ENCODE data around the gene ARMC5. TPM values are rescaled to one million over a fixed set of nuclear protein-coding genes. Genes with fewer than 3 reads are reported as not detected.

Gene ARMC5
- total and polyA plus RNA-seq, 9 of the 15 experiments (the other 6 are each of a cell fraction or from before 2014, with no cell fraction given): 0.11 to 13.5 (median 2.1) TPM

GRCh38 chr16:31455601-31456314 is 3.5 kb upstream of the ARMC5 start (continued):
- 0 out of 2 replicates have a peak, but pooled peaks have one; percentile 20 for TF ChIP-seq SIN3B (IDR thresholded peaks at IDR 0.05; ENCODE audit: low read depth)
- peak; percentile 23; the same call in 1 of the 2 replicates for TF ChIP-seq ZNF316 (IDR thresholded peaks at IDR 0.05)
- TF ChIP-seq MECOM (CRISPR knock-in tag; IDR thresholded peaks at IDR 0.05): no peak
- TF ChIP-seq JUND (IDR thresholded peaks at IDR 0.05; ENCODE audit: borderline replicate concordance, low read depth, low read length): peak; percentile 20; the same call in 1 of the 2 replicates
- TF ChIP-seq JUND (tag; IDR thresholded peaks at IDR 0.05; ENCODE audit: borderline replicate concordance, low read depth, low read length): no peak
- TF ChIP-seq MEIS2 (IDR thresholded peaks at IDR 0.05; ENCODE audit: partially characterized antibody): peak; percentile 45
- 0 out of 2 replicates have a peak, but pooled peaks have one; percentile 13 for TF ChIP-seq SMARCA4 (IDR thresholded peaks at IDR 0.05)
- no peak for TF ChIP-seq ZNF124 (CRISPR knock-in tag; IDR thresholded peaks at IDR 0.05)
- TF ChIP-seq ZNF696 (CRISPR knock-in tag; conservative IDR thresholded peaks at IDR 0.05): no peak
- no peak for TF ChIP-seq SRSF7 (optimal IDR thresholded peaks at IDR 0.05; ENCODE audit: low read depth, low read length)
- TF ChIP-seq NR0B1 (IDR thresholded peaks at IDR 0.05; ENCODE audit: partially characterized antibody): no peak
- peak; percentile 44 for TF ChIP-seq MAFK (IDR thresholded peaks at IDR 0.05; ENCODE audit: low read length)
- TF ChIP-seq BCOR (IDR thresholded peaks at IDR 0.05): peak; percentile 79
- TF ChIP-seq CC2D1A (IDR thresholded peaks at IDR 0.05): no peak
- TF ChIP-seq ZNF253 (CRISPR knock-in tag; conservative IDR thresholded peaks at IDR 0.05): no peak
- TF ChIP-seq ZNF511 (CRISPR knock-in tag; IDR thresholded peaks at IDR 0.05): no peak
- 0 out of 2 replicates have a peak, but pooled peaks have one; percentile 38 for TF ChIP-seq DEAF1 (CRISPR knock-in tag; IDR thresholded peaks at IDR 0.05)
- TF ChIP-seq ZNF512 (tag; IDR thresholded peaks at IDR 0.05): no peak
- TF ChIP-seq, protein P1, sequence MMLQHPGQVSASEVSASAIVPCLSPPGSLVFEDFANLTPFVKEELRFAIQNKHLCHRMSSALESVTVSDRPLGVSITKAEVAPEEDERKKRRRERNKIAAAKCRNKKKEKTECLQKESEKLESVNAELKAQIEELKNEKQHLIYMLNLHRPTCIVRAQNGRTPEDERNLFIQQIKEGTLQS (IDR thresholded peaks at IDR 0.05): 0 out of 2 replicates have a peak, but pooled peaks have one; percentile 6
- TF ChIP-seq, protein P1 (CRISPR knock-in tag; conservative IDR thresholded peaks at IDR 0.05): no peak
- TF ChIP-seq ZNF280B (CRISPR knock-in tag; IDR thresholded peaks at IDR 0.05): no peak
- TF ChIP-seq ZSCAN32 (CRISPR knock-in tag; IDR thresholded peaks at IDR 0.05): no peak
